Activated CD4-positive, alpha-beta T cell treated with anti-CD3 and anti-CD28 coated beads, Interleukin-2, Interleukin-4, amounts not matched to agents 100 ng/mL and 50 ng/mL, durations not matched to agents 16 hours and 8 hours (primary cell): ENCODE data around the gene SSTR4.

Source experiments
- DNase-seq: peaks from one replicate; pipeline ENCODE4 v3.0.0-alpha.2; 2020; ENCODE audit warnings: low spot score

SSTR4 gene

GRCh38 chr20:23043376-23043775, 8.3 kb downstream of the SSTR4 start:
- no peak for DNase-seq

GRCh38 chr20:23046431-23046830, 11.3 kb downstream of the SSTR4 start:
- DNase-seq = no peak

GRCh38 chr20:23047001-23047737, 12.1 kb downstream of the SSTR4 start:
- no peak for DNase-seq

DNA sequence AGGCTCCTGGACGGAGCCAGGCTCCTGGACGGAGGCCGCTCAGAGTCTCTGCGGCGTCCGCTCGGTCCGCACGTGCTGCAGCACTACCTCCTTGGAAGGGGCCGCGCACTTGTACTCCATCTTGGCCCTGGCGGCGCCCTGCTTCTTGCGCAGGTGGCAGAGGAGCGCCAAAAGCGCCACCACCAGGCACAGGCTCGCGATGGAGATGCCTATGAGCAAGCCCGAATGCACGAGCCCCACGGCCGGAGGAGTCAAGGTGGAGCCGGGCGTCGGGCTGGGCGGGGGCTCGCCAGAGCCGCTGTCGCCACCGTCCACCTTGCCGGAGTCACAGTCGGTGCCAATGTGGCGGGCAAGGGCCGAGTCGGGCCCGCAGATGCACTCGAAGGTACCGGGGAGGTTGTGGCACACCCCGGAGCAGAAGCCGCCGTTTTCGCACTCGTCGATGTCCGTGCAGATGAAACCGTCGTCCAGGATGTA, 12.7 kb downstream of the SSTR4 start:
- peak; percentile 15 for DNase-seq

DNA sequence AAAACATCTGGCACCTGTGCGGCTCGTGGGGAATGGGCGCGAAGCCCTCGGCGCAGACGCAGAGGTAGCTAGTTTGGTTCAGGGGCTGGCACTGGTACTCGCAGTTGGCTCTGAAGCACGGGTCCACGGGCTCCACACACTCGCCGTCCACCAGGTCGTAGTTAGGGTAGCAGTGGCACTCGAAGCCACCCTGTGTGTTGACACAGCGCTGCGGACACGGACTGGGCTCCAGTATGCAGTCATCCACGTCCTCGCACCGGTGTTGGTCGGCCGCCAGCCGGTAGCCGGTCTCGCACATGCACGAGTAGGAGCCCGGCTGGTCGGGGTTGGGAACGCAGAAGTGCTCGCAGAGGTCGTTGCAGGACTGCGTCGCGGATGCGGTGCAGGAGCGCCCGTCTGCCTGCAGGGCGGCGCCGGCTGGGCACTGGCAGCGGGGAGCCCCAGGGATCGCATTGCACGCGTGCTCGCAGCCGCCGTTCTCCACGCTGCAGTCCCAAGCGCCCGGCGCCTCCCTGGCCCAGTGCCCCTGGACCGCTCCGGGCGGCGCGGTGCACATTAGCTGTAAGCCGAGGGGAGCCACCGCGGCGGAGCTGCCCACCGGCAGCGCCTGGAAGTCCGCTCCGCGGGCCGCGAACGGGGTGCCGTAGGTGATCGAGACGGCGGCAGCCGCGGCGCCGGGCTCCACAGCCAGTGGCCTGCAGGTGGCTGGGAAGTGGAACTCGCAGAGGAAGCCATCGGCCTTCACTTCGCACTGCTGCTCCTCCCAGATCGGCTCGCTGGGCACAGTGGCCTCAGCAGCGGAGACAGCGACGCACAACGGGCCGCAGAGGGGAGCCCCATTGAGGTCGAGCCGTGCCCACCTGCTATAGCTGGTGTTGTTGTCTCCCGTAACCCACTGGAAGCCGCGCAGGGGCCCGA, 13.4 kb downstream of the SSTR4 start:
- peak; percentile 47 for DNase-seq

DNA sequence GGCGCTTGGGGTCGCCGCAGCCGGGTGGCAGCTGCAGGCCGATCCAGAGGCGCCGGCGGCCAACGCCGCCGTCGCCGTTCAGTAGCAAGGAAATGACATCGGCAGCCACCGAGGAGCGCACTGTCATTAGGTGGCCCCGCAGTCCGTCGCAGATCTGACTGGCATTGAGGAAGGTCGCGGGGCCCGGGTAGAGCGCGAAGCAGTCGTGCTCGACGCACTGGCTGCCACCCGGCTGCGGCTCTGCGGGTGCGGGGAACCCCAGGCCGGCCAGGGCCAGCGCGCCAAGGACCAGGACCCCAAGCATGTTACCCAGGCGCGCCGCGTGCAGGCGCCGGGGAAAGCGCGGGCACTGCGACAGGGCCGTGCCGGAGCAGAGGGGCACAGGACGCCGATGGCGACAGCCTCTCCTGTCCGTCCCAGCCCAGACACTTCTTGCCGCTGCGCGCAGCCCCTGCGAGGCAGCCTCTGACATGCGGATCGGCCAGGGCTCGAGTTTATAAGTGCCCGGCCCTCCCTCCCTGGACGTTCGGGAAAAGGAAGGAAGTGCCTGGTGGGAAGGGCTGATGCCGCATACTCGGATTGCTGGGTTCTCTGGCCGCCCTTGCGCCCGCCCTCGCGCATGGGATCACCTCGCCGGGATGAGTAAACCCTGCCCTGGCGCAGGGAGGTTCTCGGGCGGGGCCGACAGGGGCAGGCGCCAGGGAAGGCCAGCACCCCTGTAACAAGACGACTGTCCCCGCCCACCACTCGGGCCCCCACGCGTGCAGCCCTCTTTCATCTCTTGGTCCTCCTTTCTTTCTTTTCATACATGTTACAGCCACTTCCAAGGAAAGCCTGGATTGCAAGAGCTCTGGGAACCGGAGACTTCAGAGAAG, 14.3 kb downstream of the SSTR4 start, which contains the start of gene THBD:
THBD (minus strand) TSS at position 472 of the 875 bp plus-strand sequence; CDS start at position 304, 168 bp downstream.
- DNase-seq = peak; percentile 20

DNA sequence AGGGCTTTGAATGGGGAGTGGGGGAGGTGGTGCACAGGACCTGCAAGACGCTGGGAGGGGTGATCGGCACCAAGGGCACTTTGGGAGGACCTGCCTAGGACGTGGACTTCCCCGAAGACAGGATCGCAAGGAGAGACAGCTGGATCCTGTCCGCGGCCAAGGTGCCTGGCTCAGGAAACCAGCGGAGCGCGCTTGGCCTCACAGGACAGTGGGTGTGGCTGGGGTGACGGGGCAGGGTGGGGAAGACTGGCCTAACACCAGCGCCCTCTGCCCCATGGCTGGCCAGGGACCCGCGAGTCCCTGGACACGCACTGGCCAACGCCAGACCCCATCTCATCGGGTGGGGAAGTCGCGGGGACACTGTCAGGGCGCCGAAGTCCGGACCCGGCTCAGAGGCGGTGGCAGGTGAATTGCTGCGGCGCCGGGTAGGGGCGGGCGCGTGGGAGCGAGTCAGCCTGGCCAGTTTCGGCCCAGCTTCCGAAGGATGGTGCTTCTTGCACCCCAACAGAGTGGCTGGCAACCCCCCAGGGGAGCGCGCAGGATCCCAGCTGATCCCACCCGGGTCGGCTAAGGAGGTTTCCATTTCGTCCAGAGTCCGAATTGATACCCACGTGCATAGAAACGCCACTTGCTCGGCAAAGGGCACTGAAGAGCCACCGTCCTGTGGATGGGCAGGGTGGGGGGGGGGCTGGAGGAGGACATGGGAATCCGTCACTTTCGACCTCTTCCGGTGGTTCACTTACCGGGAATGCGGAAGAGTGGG, 15.1 kb downstream of the SSTR4 start:
- no peak for DNase-seq

GRCh38 chr20:23050847-23051627, 15.9 kb downstream of the SSTR4 start:
- DNase-seq = peak; percentile 64

DNA sequence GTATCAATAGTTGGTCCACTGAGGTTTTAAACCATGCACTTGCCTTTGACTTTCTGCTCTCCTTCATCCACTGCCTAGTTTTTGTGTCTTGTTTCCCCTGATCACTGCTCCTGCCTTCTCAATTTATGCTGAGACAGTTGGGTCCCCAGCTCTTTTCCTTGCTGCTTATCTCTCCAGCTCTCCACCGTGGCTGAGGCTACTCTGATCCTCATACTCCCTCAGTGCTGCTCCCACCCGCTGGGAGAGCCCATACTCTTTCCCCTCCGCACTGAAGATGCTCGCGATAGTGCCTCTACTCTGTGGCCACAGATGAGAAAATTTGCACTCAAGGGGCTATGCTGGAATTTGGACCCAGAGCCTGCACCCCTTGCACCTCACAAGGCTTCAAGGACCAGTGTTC, 17.8 kb downstream of the SSTR4 start:
- no peak for DNase-seq

- no peak for DNase-seq
Measured at GRCh38 chr20:23058240-23058639, 23.1 kb downstream of the SSTR4 start.

- DNase-seq = no peak
Measured at GRCh38 chr20:23059001-23059400, 23.9 kb downstream of the SSTR4 start.

DNA sequence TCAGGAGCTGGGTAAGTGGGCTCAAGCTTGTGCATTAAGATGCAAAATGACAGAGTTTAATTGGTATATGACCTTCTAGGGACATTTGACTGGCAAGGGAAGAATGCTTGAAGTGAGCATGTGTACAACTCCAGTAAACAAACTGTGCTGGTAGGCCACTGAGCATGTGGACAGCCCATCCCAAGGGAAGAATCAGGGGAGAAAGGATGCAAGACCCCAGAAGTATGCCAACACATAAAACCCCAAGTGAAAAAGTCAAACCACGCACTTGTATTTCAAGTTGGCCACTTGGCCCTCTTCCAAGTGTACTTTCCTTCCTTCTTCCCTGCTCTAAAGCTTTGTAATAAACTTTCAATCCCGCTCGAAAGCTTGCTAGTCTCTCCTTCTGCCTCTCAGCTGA, 24.7 kb downstream of the SSTR4 start:
- no peak for DNase-seq

DNA sequence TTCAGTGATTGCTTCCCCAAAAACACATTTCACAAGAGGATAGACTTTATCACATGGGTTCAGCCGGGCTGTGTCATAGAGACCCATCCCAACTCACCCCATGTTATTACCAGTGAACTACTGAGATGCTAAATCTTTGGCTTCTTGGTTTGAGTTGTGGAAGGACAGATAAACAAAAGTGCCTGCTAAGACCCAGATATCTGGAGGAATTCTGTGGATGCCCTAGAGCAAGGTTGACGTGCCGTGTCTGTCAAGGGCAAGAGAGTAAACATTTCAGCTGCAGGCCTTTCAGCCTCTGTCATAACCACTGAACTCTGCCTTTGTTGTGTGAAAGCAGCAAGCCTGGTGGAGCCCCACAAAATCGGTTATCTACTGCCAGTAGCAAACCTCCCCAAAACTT, 25.5 kb downstream of the SSTR4 start:
- DNase-seq = no peak

DNA sequence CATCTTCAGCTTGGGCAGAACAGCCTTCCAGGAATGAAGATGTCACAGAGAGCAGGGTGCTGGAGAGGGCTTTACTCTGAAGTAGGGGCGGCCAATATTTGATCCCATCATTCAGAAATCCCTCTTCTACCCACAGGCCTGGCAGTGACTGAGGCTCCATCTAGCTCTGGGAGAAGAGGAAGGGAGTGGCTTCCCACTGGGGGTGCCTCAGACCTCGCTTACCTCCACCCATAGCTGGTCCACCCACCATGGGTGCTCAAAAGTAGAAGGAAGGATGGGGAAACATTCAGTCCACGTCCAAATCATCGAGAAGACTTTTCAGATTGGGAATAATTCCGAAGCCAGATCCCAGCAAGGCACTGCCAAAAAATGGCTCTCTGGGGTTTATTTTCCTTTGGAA, 26.1 kb downstream of the SSTR4 start:
- no peak for DNase-seq

DNA sequence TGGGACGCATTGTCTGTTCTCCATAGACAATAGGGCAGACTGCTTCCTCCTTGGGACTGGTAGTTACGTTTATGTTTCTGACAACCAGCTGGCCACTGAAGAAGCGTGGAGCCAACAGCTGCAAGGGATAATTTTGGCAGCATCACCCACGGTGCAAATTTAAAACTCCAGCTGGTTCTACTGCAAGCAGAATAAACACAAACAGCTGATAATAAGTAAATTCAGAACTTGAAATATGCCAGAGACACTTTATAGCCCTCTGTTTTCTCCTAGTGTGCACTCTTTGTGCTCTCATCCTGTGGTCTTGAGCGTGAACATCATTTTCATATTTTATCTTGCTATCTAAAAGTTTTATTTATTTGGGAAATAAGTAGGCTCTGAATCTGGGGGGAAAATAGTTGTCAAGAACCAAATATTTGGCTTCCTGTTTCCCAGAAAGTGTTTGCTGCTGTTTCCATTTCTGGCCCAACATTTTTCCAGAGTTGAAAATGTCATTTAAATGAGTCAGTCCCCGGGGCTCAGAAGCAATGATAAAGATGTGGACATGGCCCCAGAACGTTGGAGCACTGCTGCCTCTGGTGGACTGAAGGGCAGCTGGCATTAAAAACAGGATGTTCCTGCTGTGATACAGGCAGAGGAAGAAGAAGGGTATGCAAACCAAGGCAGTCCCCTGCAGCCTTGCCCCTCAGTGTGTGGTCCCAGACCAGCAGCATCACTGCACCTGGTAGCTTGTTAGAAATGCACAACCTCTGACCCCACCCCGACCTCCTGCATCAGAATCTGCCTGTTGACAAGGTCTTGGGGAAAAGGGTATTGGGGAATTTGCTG, 26.8 kb downstream of the SSTR4 start:
- DNase-seq = no peak

DNA sequence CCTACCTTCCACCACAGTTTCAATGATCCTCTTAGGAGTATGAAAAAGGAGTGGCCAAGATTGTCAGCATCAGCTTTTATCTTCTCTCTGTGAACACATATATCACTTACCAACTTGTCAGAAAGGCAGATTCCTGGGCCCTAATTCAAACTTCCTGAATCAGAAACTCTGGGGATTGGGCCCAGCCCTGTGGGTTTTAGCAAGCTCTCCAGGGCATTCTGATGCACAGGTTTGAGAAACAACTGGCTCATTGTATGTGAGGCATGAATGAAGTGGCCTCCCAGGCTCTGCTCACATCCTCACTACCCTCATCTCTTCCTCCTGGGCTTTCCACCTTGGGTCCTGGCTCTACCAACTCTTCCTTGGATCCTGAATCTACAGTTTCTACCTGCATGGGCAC, 27.5 kb downstream of the SSTR4 start:
- no peak for DNase-seq

DNA sequence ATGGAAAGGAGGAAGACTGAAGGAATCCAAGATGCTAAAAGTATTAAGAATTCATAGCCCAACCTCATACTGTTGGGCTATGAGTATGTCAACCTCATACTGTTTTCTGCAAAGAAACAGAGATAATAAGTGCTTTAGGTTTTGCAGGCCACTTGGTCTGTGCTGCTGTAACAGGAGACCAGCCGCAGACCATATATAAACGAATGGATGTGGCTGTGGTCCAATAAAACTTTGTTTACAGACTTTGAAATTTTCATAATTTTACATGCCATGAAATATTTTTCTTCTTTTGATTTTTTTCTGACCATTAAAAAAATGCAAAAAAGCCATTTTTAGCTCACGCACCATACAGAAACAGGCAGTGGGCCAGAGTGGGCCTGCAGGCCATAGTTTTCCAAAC, 28.1 kb downstream of the SSTR4 start:
- no peak for DNase-seq

DNA sequence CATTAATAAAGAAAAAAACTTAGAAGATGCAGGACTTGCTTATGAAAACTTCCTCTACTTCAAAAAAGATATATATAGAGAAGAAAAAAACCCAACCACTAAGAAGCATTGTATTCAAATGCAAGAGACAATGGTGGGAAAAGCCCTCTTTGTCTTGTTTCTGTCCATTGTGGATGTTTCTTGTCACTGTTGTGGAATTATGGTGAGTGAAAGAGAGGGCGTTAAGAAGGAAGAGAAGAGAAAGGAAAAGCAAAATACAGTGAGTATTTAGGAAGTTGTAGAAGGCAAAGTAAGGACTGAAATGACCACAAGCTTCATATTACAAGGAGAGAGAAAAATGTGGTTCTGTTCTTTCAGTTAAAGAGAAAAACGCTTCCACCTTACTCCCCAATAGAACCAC, 28.5 kb downstream of the SSTR4 start:
- no peak for DNase-seq
